H1 (cell line): ENCODE results near the gene LRCH1.

ENCODE experiments used
- ATF3 ChIP-seq: IDR thresholded peaks from 2 replicates; pipeline ENCODE4 v1.6.1; 2011; ENCODE audit warnings: low read depth, mild to moderate bottlenecking, low read length; ENCODE audit not compliant: insufficient read depth
- CEBPB ChIP-seq: IDR thresholded peaks from 2 replicates; pipeline ENCODE4 v1.6.1; 2012; ENCODE audit warnings: low read depth, low read length
- CTCF ChIP-seq, 3 experiments: IDR thresholded peaks; 1 replicate in 2 of 3; 2 replicates in 1 of 3; pipeline versions ENCODE4 v1.5.1 to v1.6.1; 2011; ENCODE audit warnings: low read length in 3 of 3, mild to moderate bottlenecking in 3 of 3, inconsistent platforms in 2 of 3, low read depth in 1 of 3, moderate library complexity in 1 of 3; ENCODE audit not compliant: insufficient read depth in 1 of 3; ENCODE audit errors: control extremely low read depth in 1 of 3
- E2F6 ChIP-seq: IDR thresholded peaks from 2 replicates; pipeline ENCODE4 v1.6.1; 2012; ENCODE audit warnings: inconsistent platforms
- EP300 ChIP-seq, 2 experiments: IDR thresholded peaks; 1 replicate in 1 of 2; 2 replicates in 1 of 2; pipeline ENCODE4 v1.6.1; 2011 to 2012; ENCODE audit warnings: low read depth in 2 of 2, low read length in 2 of 2, mild to moderate bottlenecking in 2 of 2, borderline replicate concordance in 1 of 2, inconsistent platforms in 1 of 2, moderate library complexity in 1 of 2
- EZH2 ChIP-seq: fragments of 200-600 bp; sonication (generic); IDR thresholded peaks from 2 replicates; pipeline ENCODE4 v1.7.1; 2012; ENCODE audit warnings: low read depth, mild to moderate bottlenecking, moderate library complexity, low read length, inconsistent platforms; ENCODE audit not compliant: severe bottlenecking
- HDAC2 ChIP-seq, 2 experiments: fragments of 300-600 bp in 1 of 2; sonication (generic) in 1 of 2; IDR thresholded peaks; 2 replicates each; pipeline ENCODE4 v1.6.1; 2011 to 2012; ENCODE audit warnings: low read depth in 2 of 2, low read length in 2 of 2, mild to moderate bottlenecking in 2 of 2, moderate library complexity in 2 of 2, borderline replicate concordance in 1 of 2, inconsistent platforms in 1 of 2
- MAX ChIP-seq: IDR thresholded peaks from 2 replicates; pipeline ENCODE4 v1.6.1; 2012; ENCODE audit warnings: inconsistent platforms
- POLR2A ChIP-seq, 2 experiments: IDR thresholded peaks; 1 replicate in 1 of 2; 2 replicates in 1 of 2; pipeline ENCODE4 v1.6.1; 2011; ENCODE audit warnings: low read depth in 2 of 2, low read length in 2 of 2, mild to moderate bottlenecking in 2 of 2; ENCODE audit errors: control extremely low read depth in 1 of 2
- RAD21 ChIP-seq, 2 experiments: IDR thresholded peaks in 1 of 2; conservative IDR thresholded peaks in 1 of 2; 2 replicates each; pipeline ENCODE4 v1.6.1; 2011; ENCODE audit warnings: low read depth in 2 of 2, low read length in 2 of 2, improper control_type of control experiment in 1 of 2, inconsistent platforms in 1 of 2, mild to moderate bottlenecking in 1 of 2, moderate library complexity in 1 of 2
- ZNF274 ChIP-seq: IDR thresholded peaks from 2 replicates; pipeline ENCODE4 v1.7.0; 2012; ENCODE audit warnings: low read length, borderline replicate concordance; ENCODE audit errors: extremely low read depth

- no peak for TF ChIP-seq HDAC2 (IDR thresholded peaks at IDR 0.05; ENCODE audit: borderline replicate concordance in 1 of 2, low read depth in 2 of 2, low read length in 2 of 2)
- no peak for TF ChIP-seq CTCF (IDR thresholded peaks at IDR 0.05; ENCODE audit: control extremely low read depth in 1 of 3, insufficient read depth in 1 of 3, low read depth in 1 of 3, low read length in 3 of 3)
- no peak for TF ChIP-seq MAX
- TF ChIP-seq ZNF274 = no peak
- no peak for TF ChIP-seq POLR2A (IDR thresholded peaks at IDR 0.05; ENCODE audit: control extremely low read depth in 1 of 2, low read depth in 2 of 2, low read length in 2 of 2)
- no peak for TF ChIP-seq RAD21 (IDR thresholded peaks at IDR 0.05 in 1 of 2, conservative IDR thresholded peaks at IDR 0.05 in 1 of 2; ENCODE audit: low read depth in 2 of 2, low read length in 2 of 2)
- TF ChIP-seq EZH2 = no peak
- no peak for TF ChIP-seq EP300 (IDR thresholded peaks at IDR 0.05; ENCODE audit: borderline replicate concordance in 1 of 2, low read depth in 2 of 2, low read length in 2 of 2)
- no peak for TF ChIP-seq CEBPB
- no peak for TF ChIP-seq ATF3
- TF ChIP-seq E2F6 = no peak
Measured at GRCh38 chr13:46602531-46602930, 49.6 kb downstream of the LRCH1 start.
